Neural cell (in vitro differentiated cells): ENCODE data around the gene RETREG1. TPM values are rescaled to one million over a fixed set of nuclear protein-coding genes. Genes with fewer than 3 reads are reported as not detected.

Experiments used
- H2AFZ ChIP-seq: fragments of 200-600, 300-800 bp; sonication (generic), shearing (Covaris generic); 2 replicates; pipeline ENCODE4 v1.6.0; 2014; ENCODE audit warnings: low read depth, mild to moderate bottlenecking, antibody characterized with exemption, low read length, moderate library complexity
- H3F3A ChIP-seq: fragments of 200-600 bp; shearing (Covaris generic); 2 replicates; pipeline ENCODE4 v1.6.1; 2016; ENCODE audit warnings: mild to moderate bottlenecking, moderate library complexity, mixed read lengths, antibody characterized with exemption, low read length; ENCODE audit not compliant: insufficient read depth, poor library complexity, severe bottlenecking
- H3K27ac ChIP-seq: fragments of 200-600, 300-800 bp; sonication (generic), shearing (Covaris generic); 2 replicates; pipeline ENCODE4 v1.5.1; 2014; ENCODE audit warnings: mild to moderate bottlenecking, low read length, moderate library complexity
- H3K27me3 ChIP-seq: fragments of 300-800, 200-600 bp; sonication (generic), shearing (Covaris generic); 2 replicates; pipeline ENCODE4 v1.6.0; 2014; ENCODE audit warnings: mild to moderate bottlenecking, low read depth, low read length, moderate library complexity; ENCODE audit not compliant: insufficient read depth
- H3K36me3 ChIP-seq: fragments of 300-800, 200-600 bp; sonication (generic), shearing (Covaris generic); 2 replicates; pipeline ENCODE4 v1.5.1; 2014; ENCODE audit warnings: mild to moderate bottlenecking, antibody characterized with exemption, low read length, moderate library complexity; ENCODE audit not compliant: insufficient read depth
- H3K4me2 ChIP-seq: fragments of 300-800, 200-600 bp; sonication (generic), shearing (Covaris generic); 2 replicates; pipeline ENCODE4 v1.6.0; 2014; ENCODE audit warnings: mild to moderate bottlenecking, low read length
- H3K4me3 ChIP-seq: fragments of 300-800, 200-600 bp; sonication (generic), shearing (Covaris generic); 2 replicates; pipeline ENCODE4 v1.5.1; 2014; ENCODE audit warnings: mild to moderate bottlenecking, low read length, moderate library complexity
- H3K79me2 ChIP-seq: fragments of 200-600 bp; shearing (Covaris generic); replicated peaks from 2 replicates; pipeline ENCODE4 v1.6.0; 2014; ENCODE audit warnings: mild to moderate bottlenecking, low read length, moderate library complexity; ENCODE audit not compliant: insufficient read depth
- H3K9ac ChIP-seq: fragments of 300-800, 200-600 bp; sonication (generic), shearing (Covaris generic); 2 replicates; pipeline ENCODE4 v1.6.1; 2016; ENCODE audit warnings: mild to moderate bottlenecking, low read length, mixed read lengths
- H3K9me2 ChIP-seq: fragments of 200-600 bp; shearing (Covaris generic); 2 replicates; pipeline ENCODE4 v1.6.1; 2016; ENCODE audit warnings: mild to moderate bottlenecking, low read length, mixed read lengths; ENCODE audit not compliant: insufficient read depth
- H3K9me3 ChIP-seq: fragments of 200-600, 300-800 bp; sonication (generic), shearing (Covaris generic); 2 replicates; pipeline ENCODE4 v1.6.1; 2016; ENCODE audit warnings: mild to moderate bottlenecking, mixed run types, low read length, moderate library complexity, mixed read lengths
- H4K20me1 ChIP-seq: fragments of 200-600 bp; shearing (Covaris generic); 2 replicates; pipeline ENCODE4 v1.6.1; 2016; ENCODE audit warnings: mild to moderate bottlenecking, mixed run types; ENCODE audit not compliant: insufficient read depth
- EP300 ChIP-seq: fragments of 450-650 bp; conservative IDR thresholded peaks from 2 replicates; pipeline ENCODE4 v1.6.1; 2014; ENCODE audit warnings: antibody characterized with exemption, mild to moderate bottlenecking, moderate library complexity; ENCODE audit not compliant: poor library complexity, severe bottlenecking
- EZH2 ChIP-seq: fragments of 200-600, 300-800 bp; shearing (Covaris generic), sonication (generic); IDR thresholded peaks from 2 replicates; pipeline ENCODE4 v1.6.1; 2014; ENCODE audit warnings: antibody characterized with exemption, low read length, borderline replicate concordance, mild to moderate bottlenecking; ENCODE audit not compliant: insufficient read depth, poor library complexity, severe bottlenecking
- MXI1 ChIP-seq: fragments of 450-650 bp; conservative IDR thresholded peaks from 2 replicates; pipeline ENCODE4 v1.6.1; 2014; ENCODE audit warnings: antibody characterized with exemption, mild to moderate bottlenecking; ENCODE audit not compliant: poor library complexity, severe bottlenecking
- POLR2AphosphoS5 ChIP-seq: IDR thresholded peaks from 2 replicates; pipeline ENCODE4 v1.6.1; 2012
- RAD21 ChIP-seq: fragments of 450-650 bp; conservative IDR thresholded peaks from 2 replicates; pipeline ENCODE4 v1.6.1; 2014; ENCODE audit warnings: antibody characterized with exemption, mild to moderate bottlenecking, moderate library complexity
- SMC3 ChIP-seq: fragments of 450-650 bp; conservative IDR thresholded peaks from 2 replicates; pipeline ENCODE4 v1.6.1; 2014; ENCODE audit warnings: antibody characterized with exemption, mild to moderate bottlenecking, moderate library complexity; ENCODE audit not compliant: poor library complexity
- TAF1 ChIP-seq: IDR thresholded peaks from 2 replicates; pipeline ENCODE4 v1.6.1; 2012; ENCODE audit warnings: low read depth
- polyA plus RNA-seq: library from polyadenylated mRNA; depleted of rRNA; stranded (reverse); fragments of >200 nt; gene quantifications from 2 replicates; pipeline ENCODE4 v1.2.3, GENCODE V29; 2014
- TF ChIP-seq, protein P1 (sequence below): fragments of 450-650 bp; IDR thresholded peaks from 2 replicates; pipeline ENCODE4 v1.5.1; 2014; ENCODE audit warnings: antibody characterized with exemption, mild to moderate bottlenecking, moderate library complexity; ENCODE audit not compliant: poor library complexity, severe bottlenecking
- TF ChIP-seq, protein P2 (sequence below): IDR thresholded peaks from 2 replicates; pipeline ENCODE4 v1.6.1; 2012; ENCODE audit warnings: borderline replicate concordance

Gene RETREG1
- polyA plus RNA-seq, 1 donor from 2014 or later: 25.4 TPM

DNA sequence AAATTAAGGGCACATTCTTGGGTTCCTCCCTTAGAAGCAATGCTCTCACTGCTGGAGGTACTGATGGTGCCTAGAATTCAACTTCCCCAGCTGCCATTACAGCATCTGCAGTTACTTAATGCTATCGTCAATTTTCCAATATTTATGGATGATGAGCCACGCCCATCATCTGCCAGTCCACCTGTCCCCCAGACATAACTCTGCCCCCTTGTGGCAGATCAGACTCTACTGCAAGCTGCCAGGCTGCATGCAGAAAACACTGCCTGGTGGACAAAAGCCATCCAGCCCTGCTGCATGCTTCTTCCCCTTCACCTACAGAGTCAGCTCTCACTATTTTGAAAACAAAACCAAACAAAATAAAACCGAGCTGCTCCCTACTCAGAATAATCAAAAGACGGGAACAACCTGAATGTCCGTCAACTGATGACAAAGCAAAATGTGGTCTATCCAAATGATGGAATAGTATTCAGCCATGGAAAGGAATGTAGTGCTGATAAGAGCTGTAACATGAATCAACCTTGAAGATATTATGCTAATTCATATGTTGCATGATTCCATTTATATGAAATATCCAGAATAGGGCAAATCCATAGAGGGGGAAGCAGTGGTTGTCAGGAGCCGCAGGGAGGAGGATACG is 66.4 kb downstream of the RETREG1 start:
- no peaks in the 10 kb centered on the region for H4K20me1 ChIP-seq
- no peak overlapping the region for H3K27ac ChIP-seq
- H3K36me3 ChIP-seq: no peaks in the 10 kb centered on the region
- TF ChIP-seq SMC3: no peak
- no peak for TF ChIP-seq EP300
- no peak for TF ChIP-seq EZH2
- TF ChIP-seq, protein P1, sequence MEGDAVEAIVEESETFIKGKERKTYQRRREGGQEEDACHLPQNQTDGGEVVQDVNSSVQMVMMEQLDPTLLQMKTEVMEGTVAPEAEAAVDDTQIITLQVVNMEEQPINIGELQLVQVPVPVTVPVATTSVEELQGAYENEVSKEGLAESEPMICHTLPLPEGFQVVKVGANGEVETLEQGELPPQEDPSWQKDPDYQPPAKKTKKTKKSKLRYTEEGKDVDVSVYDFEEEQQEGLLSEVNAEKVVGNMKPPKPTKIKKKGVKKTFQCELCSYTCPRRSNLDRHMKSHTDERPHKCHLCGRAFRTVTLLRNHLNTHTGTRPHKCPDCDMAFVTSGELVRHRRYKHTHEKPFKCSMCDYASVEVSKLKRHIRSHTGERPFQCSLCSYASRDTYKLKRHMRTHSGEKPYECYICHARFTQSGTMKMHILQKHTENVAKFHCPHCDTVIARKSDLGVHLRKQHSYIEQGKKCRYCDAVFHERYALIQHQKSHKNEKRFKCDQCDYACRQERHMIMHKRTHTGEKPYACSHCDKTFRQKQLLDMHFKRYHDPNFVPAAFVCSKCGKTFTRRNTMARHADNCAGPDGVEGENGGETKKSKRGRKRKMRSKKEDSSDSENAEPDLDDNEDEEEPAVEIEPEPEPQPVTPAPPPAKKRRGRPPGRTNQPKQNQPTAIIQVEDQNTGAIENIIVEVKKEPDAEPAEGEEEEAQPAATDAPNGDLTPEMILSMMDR: no peak
- no peak for TF ChIP-seq TAF1
- no peak for TF ChIP-seq RAD21
- TF ChIP-seq, protein P2, sequence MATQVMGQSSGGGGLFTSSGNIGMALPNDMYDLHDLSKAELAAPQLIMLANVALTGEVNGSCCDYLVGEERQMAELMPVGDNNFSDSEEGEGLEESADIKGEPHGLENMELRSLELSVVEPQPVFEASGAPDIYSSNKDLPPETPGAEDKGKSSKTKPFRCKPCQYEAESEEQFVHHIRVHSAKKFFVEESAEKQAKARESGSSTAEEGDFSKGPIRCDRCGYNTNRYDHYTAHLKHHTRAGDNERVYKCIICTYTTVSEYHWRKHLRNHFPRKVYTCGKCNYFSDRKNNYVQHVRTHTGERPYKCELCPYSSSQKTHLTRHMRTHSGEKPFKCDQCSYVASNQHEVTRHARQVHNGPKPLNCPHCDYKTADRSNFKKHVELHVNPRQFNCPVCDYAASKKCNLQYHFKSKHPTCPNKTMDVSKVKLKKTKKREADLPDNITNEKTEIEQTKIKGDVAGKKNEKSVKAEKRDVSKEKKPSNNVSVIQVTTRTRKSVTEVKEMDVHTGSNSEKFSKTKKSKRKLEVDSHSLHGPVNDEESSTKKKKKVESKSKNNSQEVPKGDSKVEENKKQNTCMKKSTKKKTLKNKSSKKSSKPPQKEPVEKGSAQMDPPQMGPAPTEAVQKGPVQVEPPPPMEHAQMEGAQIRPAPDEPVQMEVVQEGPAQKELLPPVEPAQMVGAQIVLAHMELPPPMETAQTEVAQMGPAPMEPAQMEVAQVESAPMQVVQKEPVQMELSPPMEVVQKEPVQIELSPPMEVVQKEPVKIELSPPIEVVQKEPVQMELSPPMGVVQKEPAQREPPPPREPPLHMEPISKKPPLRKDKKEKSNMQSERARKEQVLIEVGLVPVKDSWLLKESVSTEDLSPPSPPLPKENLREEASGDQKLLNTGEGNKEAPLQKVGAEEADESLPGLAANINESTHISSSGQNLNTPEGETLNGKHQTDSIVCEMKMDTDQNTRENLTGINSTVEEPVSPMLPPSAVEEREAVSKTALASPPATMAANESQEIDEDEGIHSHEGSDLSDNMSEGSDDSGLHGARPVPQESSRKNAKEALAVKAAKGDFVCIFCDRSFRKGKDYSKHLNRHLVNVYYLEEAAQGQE: no peak
- TF ChIP-seq POLR2AphosphoS5: no peak
- TF ChIP-seq MXI1: no peak
- H3K27me3 ChIP-seq: no peaks in the 10 kb centered on the region
- H3K9ac ChIP-seq: no peak overlapping the region
- H3K4me3 ChIP-seq: no peak overlapping the region
- H3K9me2 ChIP-seq: no peaks in the 10 kb centered on the region
- H2AFZ ChIP-seq: no peak overlapping the region
- no peaks in the 10 kb centered on the region for H3K9me3 ChIP-seq
- no peaks in the 10 kb centered on the region for H3K79me2 ChIP-seq
- H3K4me2 ChIP-seq: no peak overlapping the region
- no peaks in the 10 kb centered on the region for H3F3A ChIP-seq

DNA sequence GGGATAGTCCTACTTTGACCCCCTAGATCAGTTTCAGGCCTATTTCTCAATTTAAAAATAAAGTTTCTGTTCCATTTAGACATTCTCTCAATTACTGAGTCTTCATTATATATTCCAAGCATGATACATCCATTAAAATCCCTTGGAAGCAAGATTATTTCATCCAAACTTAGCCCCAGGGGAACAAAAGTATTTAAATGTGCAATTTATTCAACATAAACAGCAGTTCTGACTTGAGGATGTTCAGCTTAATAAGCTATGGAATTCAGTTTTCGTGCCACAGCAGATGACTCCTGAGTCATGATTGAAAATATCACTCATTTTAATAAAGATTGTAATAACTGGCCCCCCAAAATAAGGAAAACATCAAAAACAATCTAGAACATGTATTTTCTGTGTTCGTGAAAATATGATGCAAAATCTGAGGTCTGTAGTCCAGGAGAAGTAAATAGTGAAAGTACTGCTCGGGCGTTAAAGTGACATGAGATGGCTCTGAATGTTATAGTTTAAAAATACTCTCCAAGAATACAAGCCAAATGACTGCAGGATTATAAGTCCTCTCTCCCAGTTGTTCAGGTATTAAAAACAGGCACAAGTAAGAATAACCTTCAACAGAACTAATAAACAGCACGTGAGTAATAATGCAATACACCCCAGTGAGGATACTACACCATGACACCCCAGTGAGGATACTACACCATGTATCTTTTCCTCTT is 67.1 kb downstream of the RETREG1 start:
- H3K9ac ChIP-seq: no peak overlapping the region
- no peak overlapping the region for H3K4me3 ChIP-seq
- no peak overlapping the region for H3K27ac ChIP-seq

More for the DNA sequence above, 67.1 kb downstream of the RETREG1 start:
- TF ChIP-seq, protein P2: no peak
- TF ChIP-seq, protein P1: no peak
- no peaks in the 10 kb centered on the region for H3K79me2 ChIP-seq
- no peaks in the 10 kb centered on the region for H3K9me3 ChIP-seq
- no peaks in the 10 kb centered on the region for H3F3A ChIP-seq
- H3K9me2 ChIP-seq: no peaks in the 10 kb centered on the region
- no peak overlapping the region for H2AFZ ChIP-seq
- no peaks in the 10 kb centered on the region for H4K20me1 ChIP-seq
- no peak overlapping the region for H3K4me2 ChIP-seq
- H3K27me3 ChIP-seq: no peaks in the 10 kb centered on the region
- H3K36me3 ChIP-seq: no peaks in the 10 kb centered on the region
